IPS-11a (cell line): ENCODE measurements around the gene BTN2A1.
"Not testable (repeated sequence)": the region's sequence is repeated elsewhere in the genome, so short reads cannot be mapped to it uniquely, and the experiment has no call there.

Experiments
- H3K4me3 ChIP-seq: one replicate; pipeline ENCODE4 v1.5.1; 2013; ENCODE audit warnings: low read depth, low read length, control low read depth

BTN2A1 gene

GRCh38 chr6:26457806-26458688 lies at the start of gene BTN2A1:
Gene BTN2A1 (plus strand): TSS chr6:26457955. CDS start chr6:26458637, 682 bp downstream.
- H3K4me3 ChIP-seq: peak within 1 kb of the TSS; percentile 86

GRCh38 chr6:26408828-26409730 lies 48.7 kb upstream of the BTN2A1 start:
- H3K4me3 ChIP-seq: no peak overlapping the region

DNA sequence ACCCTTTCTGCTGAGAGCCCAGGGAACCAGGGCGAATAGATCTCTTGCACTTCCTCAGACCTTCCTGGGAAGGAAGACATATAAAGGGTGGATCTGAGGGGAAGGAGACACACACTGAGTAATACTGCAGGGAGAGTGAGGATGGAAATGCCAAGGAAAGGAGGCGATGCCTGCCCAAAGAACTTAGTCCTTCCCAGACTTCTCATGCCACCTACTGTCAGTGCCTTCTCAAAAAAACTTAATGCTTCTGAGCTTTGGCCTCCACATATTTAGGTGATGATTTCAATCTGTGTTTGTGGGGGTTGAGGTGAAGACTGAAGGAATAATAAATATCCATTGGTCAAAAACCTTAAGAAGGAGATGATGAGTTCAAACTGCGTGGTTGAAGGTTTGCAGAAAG lies 46.0 kb upstream of the BTN2A1 start:
- H3K4me3 ChIP-seq: no peak overlapping the region

GRCh38 chr6:26412228-26412627 lies 45.5 kb upstream of the BTN2A1 start:
- no peak overlapping the region for H3K4me3 ChIP-seq

DNA sequence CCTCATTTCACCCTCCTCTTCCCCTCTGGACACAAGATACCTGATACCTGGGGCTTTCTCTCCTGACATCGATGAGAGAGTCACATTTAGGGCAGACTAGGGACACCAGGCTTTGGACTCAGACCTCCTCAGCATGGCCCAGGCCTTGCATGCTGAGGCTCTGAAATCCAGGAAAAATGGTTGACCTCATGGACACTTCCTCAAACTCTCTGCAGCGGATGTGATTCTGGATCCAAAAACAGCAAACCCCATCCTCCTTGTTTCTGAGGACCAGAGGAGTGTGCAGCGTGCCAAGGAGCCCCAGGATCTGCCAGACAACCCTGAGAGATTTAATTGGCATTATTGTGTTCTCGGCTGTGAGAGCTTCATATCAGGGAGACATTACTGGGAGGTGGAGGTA lies 44.8 kb upstream of the BTN2A1 start:
- H3K4me3 ChIP-seq: no peak overlapping the region

- H3K4me3 ChIP-seq: no peak overlapping the region
These were observed 43.5 kb upstream of the BTN2A1 start for GRCh38 chr6:26414281-26414680.

GRCh38 chr6:26415036-26415614 lies 42.6 kb upstream of the BTN2A1 start:
- no peak overlapping the region for H3K4me3 ChIP-seq

DNA sequence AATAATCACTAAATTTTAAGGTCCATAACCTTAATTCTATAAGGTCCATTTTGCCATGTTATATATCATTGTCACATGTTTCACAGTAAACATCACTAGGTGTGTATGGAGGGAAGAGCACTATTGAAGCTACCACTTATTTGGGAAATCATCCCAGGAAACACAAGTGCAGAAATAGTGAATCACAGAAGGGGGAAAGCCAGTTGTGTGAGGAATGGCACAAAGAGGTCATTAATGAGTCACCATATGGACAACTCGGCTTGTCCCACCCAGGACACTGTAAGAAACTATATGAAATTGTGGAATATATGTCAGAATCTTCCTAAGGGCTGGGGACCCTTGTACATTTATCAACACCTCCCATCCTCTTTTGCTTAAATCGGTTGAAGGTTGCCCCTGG lies 42.0 kb upstream of the BTN2A1 start:
- H3K4me3 ChIP-seq: no peak overlapping the region

GRCh38 chr6:26416288-26416687 lies 41.5 kb upstream of the BTN2A1 start:
- H3K4me3 ChIP-seq: no peak overlapping the region

DNA sequence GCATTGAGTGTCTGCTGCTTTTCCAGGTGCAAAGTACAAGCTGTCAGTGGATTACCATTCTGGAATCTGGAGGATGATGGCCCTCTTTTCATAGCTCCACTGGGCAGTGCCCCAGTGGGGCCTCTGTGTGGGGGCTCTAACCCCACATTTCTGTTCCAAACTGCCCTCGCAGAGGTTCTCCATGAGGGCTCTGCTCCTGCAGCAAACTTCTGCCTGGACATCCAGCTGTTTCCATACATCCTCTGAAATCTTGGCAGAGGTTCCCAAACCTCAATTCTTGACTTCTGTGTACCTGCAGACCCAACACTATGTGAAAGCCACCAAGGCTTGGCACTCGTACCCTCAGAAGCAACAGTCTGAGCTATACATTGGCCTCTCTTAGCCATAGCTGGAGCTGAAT lies 39.7 kb upstream of the BTN2A1 start:
- not testable (repeated sequence) for H3K4me3 ChIP-seq

GRCh38 chr6:26418795-26419194 lies 39.0 kb upstream of the BTN2A1 start:
- not testable (repeated sequence) for H3K4me3 ChIP-seq

GRCh38 chr6:26420688-26421171 lies 37.0 kb upstream of the BTN2A1 start:
- peak overlapping the region; percentile 80 for H3K4me3 ChIP-seq

DNA sequence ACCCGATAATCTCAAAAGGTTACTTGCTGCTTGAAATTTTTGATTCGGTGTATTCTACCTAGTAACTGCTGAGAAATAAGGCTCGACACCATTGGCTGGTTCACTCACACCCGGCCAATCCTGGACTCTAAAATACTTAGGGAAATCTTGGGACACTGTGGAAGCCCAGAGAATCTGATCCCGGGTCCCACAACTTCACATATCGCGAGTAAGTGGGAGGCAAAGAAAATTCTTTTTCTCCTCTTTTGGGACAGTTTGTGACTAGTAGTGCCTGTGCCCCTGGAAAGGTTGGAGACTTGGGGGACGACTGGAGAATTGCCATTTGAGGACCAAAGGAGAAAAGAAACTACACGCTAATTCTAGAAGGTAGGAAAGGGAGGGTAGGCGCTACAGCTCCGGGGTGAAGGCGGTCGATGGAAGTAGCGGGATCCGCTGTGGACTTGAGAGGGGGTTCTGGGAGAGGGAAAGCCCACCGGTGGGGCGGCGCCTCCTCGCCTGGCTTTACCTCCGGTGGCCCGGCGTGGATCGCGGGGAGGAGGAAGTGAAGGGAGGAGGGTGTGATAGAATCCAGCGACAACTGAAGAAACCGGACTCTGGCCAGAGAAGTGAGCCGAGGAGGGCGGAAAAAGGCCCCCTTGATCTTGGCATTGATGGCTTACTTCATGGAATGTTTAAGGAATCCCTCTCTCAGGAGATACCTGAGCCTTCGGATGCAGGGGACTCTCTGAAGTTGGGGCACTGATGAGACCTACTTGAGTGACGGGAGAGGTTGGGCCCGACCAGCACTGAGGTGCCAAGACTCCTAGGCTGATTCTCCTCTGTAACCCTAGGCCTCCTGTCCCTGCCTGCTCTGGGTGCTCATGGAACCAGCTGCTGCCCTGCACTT lies 36.3 kb upstream of the BTN2A1 start:
- peak overlapping the region; percentile 80 for H3K4me3 ChIP-seq

DNA sequence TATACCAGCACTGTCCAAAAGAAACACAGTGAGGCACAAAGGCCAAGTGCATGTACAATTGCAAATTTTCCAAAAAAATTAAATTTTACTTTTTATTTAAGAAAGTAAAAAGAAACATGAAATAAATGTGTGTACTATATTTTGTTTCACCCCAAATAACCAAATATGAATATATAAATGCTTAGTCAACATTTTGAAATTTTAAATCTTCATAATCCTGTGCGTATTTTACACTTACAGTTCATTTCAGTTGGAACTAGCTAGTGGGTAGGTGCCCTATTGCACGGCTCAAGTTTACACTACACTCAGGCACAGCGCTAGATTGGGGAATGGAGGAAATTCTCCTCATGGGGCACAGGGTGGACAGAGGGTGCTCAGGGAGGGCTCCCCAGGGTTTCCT lies 35.4 kb upstream of the BTN2A1 start:
- no peak overlapping the region for H3K4me3 ChIP-seq

GRCh38 chr6:26426691-26427450 lies 30.9 kb upstream of the BTN2A1 start:
- no peak overlapping the region for H3K4me3 ChIP-seq

DNA sequence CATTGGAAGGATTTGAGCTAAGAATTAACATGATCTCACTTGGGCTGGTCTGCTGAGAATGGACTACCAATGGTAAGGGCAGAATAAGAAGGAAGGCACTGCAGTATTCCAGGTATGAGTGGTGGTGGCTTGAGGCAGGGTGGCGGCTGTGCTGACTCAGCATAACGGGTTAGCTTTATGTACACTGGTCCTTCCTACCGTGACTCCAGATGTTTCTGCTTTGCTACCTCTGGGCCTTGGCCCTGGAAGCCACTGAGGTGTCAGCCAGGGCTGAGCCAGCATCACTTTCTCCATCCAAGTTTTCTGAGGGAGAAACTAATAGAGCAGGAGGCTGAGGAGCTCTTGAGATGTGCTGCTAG lies 30.3 kb upstream of the BTN2A1 start:
- no peak overlapping the region for H3K4me3 ChIP-seq

GRCh38 chr6:26428206-26428605 lies 29.5 kb upstream of the BTN2A1 start:
- no peak overlapping the region for H3K4me3 ChIP-seq

DNA sequence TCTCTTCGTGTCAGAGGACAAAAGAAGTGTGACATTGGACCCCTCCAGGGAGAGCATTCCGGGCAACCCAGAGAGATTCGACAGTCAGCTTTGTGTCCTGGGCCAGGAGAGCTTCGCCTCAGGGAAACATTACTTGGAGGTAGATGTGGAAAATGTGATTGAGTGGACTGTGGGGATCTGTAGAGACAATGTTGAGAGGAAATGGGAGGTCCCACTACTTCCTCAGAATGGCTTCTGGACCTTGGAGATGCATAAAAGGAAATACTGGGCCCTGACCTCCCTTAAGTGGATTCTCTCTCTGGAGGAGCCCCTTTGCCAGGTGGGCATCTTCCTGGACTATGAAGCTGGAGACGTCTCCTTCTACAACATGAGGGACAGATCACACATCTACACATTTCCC lies 27.0 kb upstream of the BTN2A1 start:
- no peak overlapping the region for H3K4me3 ChIP-seq

- no peak overlapping the region for H3K4me3 ChIP-seq
These were observed 26.2 kb upstream of the BTN2A1 start for GRCh38 chr6:26431258-26432172.
